HUDEP-2 (cell line): ENCODE data around the gene GFOD2.

ENCODE experiments used
- DNase-seq, 76 experiments: peaks; one replicate each; lab custom pipeline; 2025; ENCODE audit not compliant: unreplicated experiment in 76 of 76; lab: John Stamatoyannopoulos, UW

Gene GFOD2

GRCh38 chr16:67733734-67734470, 14.8 kb upstream of the GFOD2 start:
- no peak for DNase-seq

GRCh38 chr16:67731753-67732095, 12.6 kb upstream of the GFOD2 start:
- DNase-seq: peak in 26 of 76 experiments; percentile 1 to 54 (median 18)

- peak in 1 of 76 experiments; percentile 12 for DNase-seq
Measured at GRCh38 chr16:67731071-67731752, 12.1 kb upstream of the GFOD2 start.

- DNase-seq: no peak
Measured at GRCh38 chr16:67730326-67730725, 11.2 kb upstream of the GFOD2 start.

- DNase-seq: no peak
Measured at GRCh38 chr16:67729636-67730248, 10.6 kb upstream of the GFOD2 start.

- no peak for DNase-seq
Measured at GRCh38 chr16:67727521-67728485, 8.7 kb upstream of the GFOD2 start.

GRCh38 chr16:67726106-67727034, 7.3 kb upstream of the GFOD2 start:
- DNase-seq: no peak

GRCh38 chr16:67723911-67724305, 4.8 kb upstream of the GFOD2 start:
- DNase-seq: peak in 2 of 76 experiments; percentile 14 to 22

- no peak for DNase-seq
Measured at GRCh38 chr16:67723151-67723910, 4.2 kb upstream of the GFOD2 start.

- DNase-seq: no peak
Measured at GRCh38 chr16:67720236-67720635, 1.1 kb upstream of the GFOD2 start.

GRCh38 chr16:67719778-67720144, 645 bp upstream of the GFOD2 start:
- DNase-seq: peak in 39 of 76 experiments; percentile 4 to 57 (median 23)

- no peak for DNase-seq
Measured at GRCh38 chr16:67718668-67719047, 458 bp downstream of the GFOD2 start.

- DNase-seq: no peak
Measured at GRCh38 chr16:67716097-67716496, 3.0 kb downstream of the GFOD2 start.

- no peak for DNase-seq
Measured at GRCh38 chr16:67714522-67714921, 4.6 kb downstream of the GFOD2 start.

GRCh38 chr16:67713647-67714273, 5.4 kb downstream of the GFOD2 start:
- no peak for DNase-seq

- no peak for DNase-seq
Measured at GRCh38 chr16:67710607-67711006, 8.5 kb downstream of the GFOD2 start.

- DNase-seq: no peak
Measured at GRCh38 chr16:67709050-67709449, 10.1 kb downstream of the GFOD2 start.

- DNase-seq: no peak
Measured at GRCh38 chr16:67708368-67708771, 10.7 kb downstream of the GFOD2 start.

GRCh38 chr16:67707790-67708189, 11.3 kb downstream of the GFOD2 start:
- no peak for DNase-seq
